A549 (cell line): ENCODE data around the gene DOCK1. TPM values are rescaled to one million over a fixed set of nuclear protein-coding genes. Genes with fewer than 3 reads are reported as not detected.

ENCODE experiments used
- ATAC-seq, 2 experiments: fragments of 200-7000 bp in 1 of 2; fragments of >200 bp in 1 of 2; cut with Nextera tagmentation in 1 of 2; cut with Tn5 transposase in 1 of 2; 3 replicates each; pipeline versions ENCODE4 v1.8.0 to v1.9.1; 2018 to 2020; ENCODE audit warnings: mild to moderate bottlenecking in 1 of 2, moderate library complexity in 1 of 2
- CTCF ChIA-PET: fragments of 300-600 bp; sonication (Branson Sonifier 250); formaldehyde crosslinking; extraction: SDS; loops from one replicate; lab custom pipeline; 2021; ENCODE audit warnings: antibody characterized with exemption, inconsistent platforms; lab: Yijun Ruan, JAX
- POLR2A ChIA-PET: fragments of 350-600 bp; formaldehyde crosslinking; extraction: SDS; loops from one replicate; lab custom pipeline; 2021; ENCODE audit warnings: antibody characterized with exemption, inconsistent platforms; lab: Yijun Ruan, JAX
- DNase-seq, 2 experiments: peaks; one replicate each; pipeline versions ENCODE4 v3.0.0 to v3.0.0-alpha.2; 2011 to 2016; ENCODE audit warnings: low read depth in 1 of 2, low spot score in 1 of 2
- FAIRE-seq: peaks from 2 replicates; lab custom pipeline; 2011; peaks lifted over from hg19 to GRCh38; lab: Jason Lieb, UNC
- H3K27ac ChIP-seq, 2 experiments: fragments of >200 bp; sonication (Bioruptor Twin); formaldehyde crosslinking; 3 replicates each; pipeline ENCODE4 v1.5.1; 2016 to 2017
- H3K4me1 ChIP-seq: fragments of >200 bp; sonication (Bioruptor Twin); formaldehyde crosslinking; 3 replicates; pipeline ENCODE4 v1.6.1; 2016
- H3K4me2 ChIP-seq: fragments of >200 bp; sonication (Bioruptor Twin); formaldehyde crosslinking; 3 replicates; pipeline ENCODE4 v1.6.1; 2016
- H3K4me3 ChIP-seq: fragments of >200 bp; sonication (Bioruptor Twin); formaldehyde crosslinking; 3 replicates; pipeline ENCODE4 v1.5.1; 2016
- H3K9me3 ChIP-seq: fragments of >200 bp; sonication (Bioruptor Twin); formaldehyde crosslinking; 3 replicates; pipeline ENCODE4 v1.6.1; 2016
- CBX2 ChIP-seq: fragments of 200-600 bp; sonication (generic); IDR thresholded peaks from 2 replicates; pipeline ENCODE4 v1.6.1; 2016; ENCODE audit warnings: low read depth, mild to moderate bottlenecking, borderline replicate concordance
- CEBPB ChIP-seq, 2 experiments: fragments of >200 bp in 1 of 2; sonication (Bioruptor Twin) in 1 of 2; formaldehyde crosslinking in 1 of 2; IDR thresholded peaks; 2 replicates each; pipeline ENCODE4 v1.6.1; 2012 to 2016
- CTCF ChIP-seq: fragments of >200 bp; sonication (Bioruptor Twin); formaldehyde crosslinking; IDR thresholded peaks from 3 replicates; pipeline ENCODE4 v1.5.1; 2016
- EP300 ChIP-seq, 2 experiments: fragments of >200 bp; sonication (Bioruptor Twin); formaldehyde crosslinking; IDR thresholded peaks; 2 replicates in 1 of 2; 3 replicates in 1 of 2; pipeline ENCODE4 v1.6.1; 2016 to 2017
- FOXS1 ChIP-seq: fragments of 250-450 bp; sonication (Bioruptor Pico); IDR thresholded peaks from 2 replicates; pipeline ENCODE4 v1.5.0; 2020; ENCODE audit warnings: mild to moderate bottlenecking, moderate library complexity
- GATA3 ChIP-seq: IDR thresholded peaks from 2 replicates; pipeline ENCODE4 v1.6.1; 2012; ENCODE audit warnings: borderline replicate concordance
- HDAC2 ChIP-seq: fragments of 200-600 bp; sonication (generic); IDR thresholded peaks from 2 replicates; pipeline ENCODE4 v1.6.1; 2016
- JUN ChIP-seq, 2 experiments: fragments of >200 bp; sonication (Bioruptor Twin); formaldehyde crosslinking; IDR thresholded peaks; 2 replicates in 1 of 2; 3 replicates in 1 of 2; pipeline ENCODE4 v1.6.1; 2016 to 2017
- KDM1A ChIP-seq: fragments of 200-600 bp; sonication (generic); IDR thresholded peaks from 2 replicates; pipeline ENCODE4 v1.6.1; 2016; ENCODE audit warnings: low read depth, mild to moderate bottlenecking
- KDM5A ChIP-seq: fragments of 200-600 bp; sonication (generic); IDR thresholded peaks from 2 replicates; pipeline ENCODE4 v1.6.1; 2016; ENCODE audit warnings: antibody characterized with exemption, mild to moderate bottlenecking
- MAFK ChIP-seq: fragments of 450-650 bp; IDR thresholded peaks from 2 replicates; pipeline ENCODE4 v1.6.1; 2014; ENCODE audit not compliant: partially characterized antibody
- MAX ChIP-seq: IDR thresholded peaks from 2 replicates; pipeline ENCODE4 v1.6.1; 2012
- MYC ChIP-seq: IDR thresholded peaks from 2 replicates; pipeline ENCODE4 v1.6.1; 2012; ENCODE audit warnings: mild to moderate bottlenecking, inconsistent platforms, low read length, improper control_type of control experiment, borderline replicate concordance
- NR3C1 ChIP-seq: fragments of >200 bp; sonication (Bioruptor Twin); formaldehyde crosslinking; IDR thresholded peaks from 3 replicates; pipeline ENCODE4 v1.6.1; 2017
- PBX3 ChIP-seq: IDR thresholded peaks from 2 replicates; pipeline ENCODE4 v1.6.1; 2012
- POLR2A ChIP-seq: IDR thresholded peaks from 2 replicates; pipeline ENCODE4 v1.6.1; 2012; ENCODE audit warnings: mild to moderate bottlenecking, low read length
- POLR2AphosphoS2 ChIP-seq: conservative IDR thresholded peaks from 2 replicates; pipeline ENCODE4 v1.6.1; 2012; ENCODE audit warnings: low read length, improper control_type of control experiment, inconsistent platforms
- RCOR1 ChIP-seq: fragments of 150-350 bp; IDR thresholded peaks from 2 replicates; pipeline ENCODE4 v1.6.1; 2014; ENCODE audit warnings: antibody characterized with exemption, low read length, low read depth
- RFX5 ChIP-seq: fragments of 450-650 bp; IDR thresholded peaks from 2 replicates; pipeline ENCODE4 v1.7.1; 2014; ENCODE audit warnings: antibody characterized with exemption, mild to moderate bottlenecking, moderate library complexity
- RNF2 ChIP-seq: fragments of 200-600 bp; sonication (generic); IDR thresholded peaks from 2 replicates; pipeline ENCODE4 v1.6.1; 2016; ENCODE audit warnings: low read depth, mild to moderate bottlenecking, antibody characterized with exemption, moderate library complexity, borderline replicate concordance
- SMC3 ChIP-seq: fragments of >200 bp; sonication (Bioruptor Twin); formaldehyde crosslinking; IDR thresholded peaks from 3 replicates; pipeline ENCODE4 v1.6.1; 2018; ENCODE audit warnings: inconsistent platforms
- TFCP2L1 ChIP-seq: fragments of 250-450 bp; sonication (Bioruptor Pico); IDR thresholded peaks from 2 replicates; pipeline ENCODE4 v1.5.0; 2021; ENCODE audit warnings: mild to moderate bottlenecking
- USF2 ChIP-seq: fragments of 450-650 bp; IDR thresholded peaks from 2 replicates; pipeline ENCODE4 v1.6.1; 2014; ENCODE audit warnings: antibody characterized with exemption
- ZC3H11A ChIP-seq: fragments of 450-650 bp; IDR thresholded peaks from 2 replicates; pipeline ENCODE4 v1.6.1; 2014; ENCODE audit warnings: antibody characterized with exemption, mild to moderate bottlenecking
- WGBS: methylation state at CpG from one replicate; pipeline ENCODE4 v1.1.6; 2017; ENCODE audit errors: missing lambda C conversion rate; 5-methylcytosine and 5-hydroxymethylcytosine counted together
- polyA plus RNA-seq, 4 experiments: library from polyadenylated mRNA; depleted of rRNA in 3 of 4; stranded (reverse); fragments of >200 nt; fragmentation: RNase III in 1 of 4; extraction: RNeasy Plus Mini Kit Qiagen cat#74134 plus additional on column Dnase treatment in 1 of 4; gene quantifications; 2 replicates in 3 of 4; 3 replicates in 1 of 4; pipeline ENCODE4 v1.2.3, GENCODE V29; 2011 to 2017

Gene DOCK1
- polyA plus RNA-seq, 2 of the 4 experiments (the other 2 are of a cell fraction): 22.6 to 28.2 TPM

- FAIRE-seq: no peak
- WGBS: 97% methylated on average over 8 of the region's 8 CpGs
- ATAC-seq: no peak
- ChIA-PET CTCF (interaction anchor here (1.0 kb wide), 1 partner anchor 22 kb away, joined by 3 read pairs; no protein-coding TSS in a partner anchor), POLR2A (no interaction called here)
- H3K4me2 ChIP-seq: no peak overlapping the region
- TF ChIP-seq TFCP2L1 (CRISPR knock-in tag): no peak
- TF ChIP-seq KDM1A: no peak
- no peak for TF ChIP-seq PBX3
- no peak for TF ChIP-seq USF2
- no peak for TF ChIP-seq MYC
- no peak for TF ChIP-seq RFX5
- TF ChIP-seq EP300 (IDR thresholded peaks at IDR 0.05): no peak
- TF ChIP-seq GATA3: no peak
- TF ChIP-seq CBX2: no peak
- TF ChIP-seq RCOR1: no peak
- no peak for TF ChIP-seq NR3C1
- TF ChIP-seq SMC3: no peak
- no peak for TF ChIP-seq MAX
- no peak for TF ChIP-seq POLR2A
- no peak for TF ChIP-seq ZC3H11A
- no peak for TF ChIP-seq POLR2AphosphoS2
- no peak for TF ChIP-seq RNF2
- TF ChIP-seq HDAC2: no peak
- TF ChIP-seq KDM5A: no peak
- no peak for TF ChIP-seq FOXS1 (CRISPR knock-in tag)
- no peak overlapping the region for H3K4me3 ChIP-seq
- no peaks in the 10 kb centered on the region for H3K4me1 ChIP-seq
- DNase-seq: no peak
- no peaks in the 10 kb centered on the region for H3K9me3 ChIP-seq
- no peak overlapping the region for H3K27ac ChIP-seq
Observed at GRCh38 chr10:127028556-127028955, 123.3 kb downstream of the DOCK1 start.

- TF ChIP-seq RCOR1: no peak
- TF ChIP-seq CEBPB (IDR thresholded peaks at IDR 0.05): no peak
- no peak for TF ChIP-seq JUN (IDR thresholded peaks at IDR 0.05)
- TF ChIP-seq MAFK: no peak
- no peak for TF ChIP-seq CTCF
- TF ChIP-seq GATA3: no peak
- Histone ChIP-seq H3K9me3 (no peaks in the 10 kb centered on the region), H3K4me2 (no peak overlapping the region), H3K27ac (no peak overlapping the region), H3K4me3 (no peak overlapping the region), H3K4me1 (no peaks in the 10 kb centered on the region)
- ATAC-seq (no peak), DNase-seq (no peak), FAIRE-seq (no peak)
- whole genome bisulfite sequencing: 92% methylated on average over 8 of the region's 8 CpGs
- POLR2A ChIA-PET: no interaction called here
- CTCF ChIA-PET: interaction anchor here (1.0 kb wide), 1 partner anchor 22 kb away, joined by 3 read pairs; no protein-coding TSS in a partner anchor
Observed at GRCh38 chr10:127029061-127029460, 123.8 kb downstream of the DOCK1 start.
